Coronary artery (tissue), 2 donors: ENCODE results near the gene ABCD2.

Experiments used
- DNase-seq: peaks from one replicate; pipeline ENCODE4 v3.0.0-alpha.2; 2017; ENCODE audit warnings: low spot score
- H3K27ac ChIP-seq, 2 donors: fragments of 200-600 bp; sonication (generic); one replicate each; pipeline ENCODE4 v1.5.1; 2016 to 2019
- H3K4me3 ChIP-seq: fragments of 200-600 bp; sonication (generic); 2 replicates; pipeline ENCODE4 v1.5.1; 2016; ENCODE audit warnings: mild to moderate bottlenecking, moderate library complexity
- CTCF ChIP-seq: fragments of 200-600 bp; sonication (generic); IDR thresholded peaks from one replicate; pipeline ENCODE4 v1.5.1; 2019; ENCODE audit warnings: antibody characterized with exemption

Gene ABCD2

GRCh38 chr12:39621670-39622069 lies 2.1 kb upstream of the ABCD2 start:
- TF ChIP-seq CTCF = no peak
- no peak for DNase-seq
- Histone ChIP-seq H3K27ac (no peak overlapping the region), H3K4me3 (no peak overlapping the region)

GRCh38 chr12:39620659-39621658 lies 1.4 kb upstream of the ABCD2 start:
- peak overlapping the region; percentile 39 to 46 for H3K27ac ChIP-seq
- no peak for DNase-seq
- no peak for TF ChIP-seq CTCF
- H3K4me3 ChIP-seq = peak overlapping the region; percentile 72

GRCh38 chr12:39619316-39619659 lies 315 bp downstream of the ABCD2 start:
- peak overlapping the region; percentile 72 for H3K4me3 ChIP-seq
- peak overlapping the region; percentile 39 to 46 for H3K27ac ChIP-seq
- TF ChIP-seq CTCF = no peak
- DNase-seq = no peak

GRCh38 chr12:39618701-39619100 lies 902 bp downstream of the ABCD2 start:
- no peak for TF ChIP-seq CTCF
- H3K27ac ChIP-seq = peak overlapping the region; percentile 39 to 46
- H3K4me3 ChIP-seq = peak overlapping the region; percentile 72
- DNase-seq = no peak

- Histone ChIP-seq H3K4me3 (no peak overlapping the region), H3K27ac (no peak overlapping the region)
- no peak for TF ChIP-seq CTCF
- DNase-seq = no peak
These were observed 1.7 kb downstream of the ABCD2 start for GRCh38 chr12:39617887-39618286.

- no peak for DNase-seq
- Histone ChIP-seq H3K27ac (no peak overlapping the region), H3K4me3 (no peak overlapping the region)
- TF ChIP-seq CTCF = no peak
These were observed 2.9 kb downstream of the ABCD2 start for GRCh38 chr12:39616666-39617065.

- no peak overlapping the region for H3K4me3 ChIP-seq
- DNase-seq = no peak
- no peak overlapping the region for H3K27ac ChIP-seq
- TF ChIP-seq CTCF = no peak
These were observed 3.4 kb downstream of the ABCD2 start for GRCh38 chr12:39616251-39616650.
